ENCODE data around the gene ZNF446.

Gene ZNF446

GRCh38 chr19:58511353-58512208, 35.4 kb downstream of the ZNF446 start, which contains the start of gene SLC27A5:
Gene SLC27A5, minus strand, starts transcription at chr19:58511992. Its CDS starts 37 bp downstream, at chr19:58511955.
- intact Hi-C loops (cut with DNase I; ENCODE audit: low total_unique reads) = no loop called here
- no peak for TF ChIP-seq CTCF (IDR thresholded peaks at IDR 0.05)
- H3K9me3 ChIP-seq = no peaks in the 10 kb centered on the region
- no peak within 1 kb of the TSS for H3K4me3 ChIP-seq
- peaks cover 0 to 31% (median 19%) of the 10 kb centered on the region in 4 donors for H3K4me1 ChIP-seq
- H3K27me3 ChIP-seq = no peaks in the 10 kb centered on the region
- H3K36me3 ChIP-seq = peaks cover 7 to 22% (median 8%) of the 10 kb centered on the region in 3 donors
- DNase-seq = no peak
- no peak within 1 kb of the TSS for H3K27ac ChIP-seq

GRCh38 chr19:58513213-58513693, 37.1 kb downstream of the ZNF446 start:
- Histone ChIP-seq H3K4me1 (peaks cover 9 to 48% (median 31%) of the 10 kb centered on the region in 4 donors), H3K4me3 (no peak overlapping the region), H3K9me3 (no peaks in the 10 kb centered on the region), H3K27me3 (no peaks in the 10 kb centered on the region), H3K36me3 (peaks cover 15 to 31% (median 17%) of the 10 kb centered on the region in 3 donors), H3K27ac (peak overlapping the region; percentile 24 to 48)
- intact Hi-C loops (cut with DNase I; ENCODE audit: low total_unique reads) = no loop called here
- no peak for DNase-seq
- no peak for TF ChIP-seq CTCF (IDR thresholded peaks at IDR 0.05)

GRCh38 chr19:58513694-58514563, 37.8 kb downstream of the ZNF446 start:
- no peaks in the 10 kb centered on the region for H3K9me3 ChIP-seq
- H3K27me3 ChIP-seq = no peaks in the 10 kb centered on the region
- H3K36me3 ChIP-seq = peaks cover 15 to 31% (median 17%) of the 10 kb centered on the region in 3 donors
- peak overlapping the region; percentile 41 to 45 for H3K4me3 ChIP-seq
- peak; percentile 51 to 84 for DNase-seq
- H3K4me1 ChIP-seq = peaks cover 16 to 55% (median 38%) of the 10 kb centered on the region in 4 donors
- peak; percentile 72 to 73 for TF ChIP-seq CTCF (IDR thresholded peaks at IDR 0.05)
- peak overlapping the region; percentile 24 to 48 for H3K27ac ChIP-seq
- intact Hi-C loops (cut with DNase I; ENCODE audit: low total_unique reads) = no loop called here

GRCh38 chr19:58514564-58515022, 38.4 kb downstream of the ZNF446 start:
- intact Hi-C loops (cut with DNase I; ENCODE audit: low total_unique reads) = loop anchor here (5.0 kb wide), 1 partner anchor 37 kb away; the partner anchor contains the start of gene ZNF446
- H3K27ac ChIP-seq = peak overlapping the region; percentile 24 to 48
- H3K4me3 ChIP-seq = peak overlapping the region in 1 of 2 donors; percentile 45
- peaks cover 15 to 31% (median 17%) of the 10 kb centered on the region in 3 donors for H3K36me3 ChIP-seq
- TF ChIP-seq CTCF (IDR thresholded peaks at IDR 0.05) = no peak
- peaks cover 16 to 55% (median 38%) of the 10 kb centered on the region in 4 donors for H3K4me1 ChIP-seq
- no peak for DNase-seq
- H3K27me3 ChIP-seq = no peaks in the 10 kb centered on the region
- no peaks in the 10 kb centered on the region for H3K9me3 ChIP-seq

GRCh38 chr19:58515259-58515658, 39.1 kb downstream of the ZNF446 start:
- Histone ChIP-seq H3K36me3 (peaks cover 15 to 29% (median 17%) of the 10 kb centered on the region in 3 donors), H3K27ac (no peak overlapping the region), H3K4me1 (peaks cover 16 to 59% (median 41%) of the 10 kb centered on the region in 4 donors), H3K4me3 (no peak overlapping the region), H3K27me3 (no peaks in the 10 kb centered on the region), H3K9me3 (no peaks in the 10 kb centered on the region)
- DNase-seq = no peak
- TF ChIP-seq CTCF (IDR thresholded peaks at IDR 0.05) = no peak
- intact Hi-C loops (cut with DNase I; ENCODE audit: low total_unique reads) = loop anchor here (5.0 kb wide), 1 partner anchor 38 kb away; the partner anchor contains the start of gene ZNF446
